HepG2 (cell line): ENCODE measurements around the gene HAT1. TPM values are rescaled to one million over a fixed set of nuclear protein-coding genes. Genes with fewer than 3 reads are reported as not detected.

ENCODE experiments used
- CCAR2 ChIP-seq: fragments of 200-400 bp; formaldehyde crosslinking; optimal IDR thresholded peaks from 2 replicates; pipeline ENCODE3; 2018; ENCODE audit warnings: low read depth, mild to moderate bottlenecking, low read length, moderate library complexity
- EHMT2 ChIP-seq: fragments of 200-600 bp; sonication (generic); IDR thresholded peaks from 2 replicates; pipeline ENCODE4 v1.7.0; 2017; ENCODE audit warnings: antibody characterized with exemption, low read depth, low read length, borderline replicate concordance
- ELF1 ChIP-seq: sonication (generic); formaldehyde crosslinking; IDR thresholded peaks from 2 replicates; pipeline ENCODE4 v1.4.0; 2020; ENCODE audit warnings: missing genetic modification reagents
- NR2F2 ChIP-seq: IDR thresholded peaks from 2 replicates; pipeline ENCODE4 v1.6.1; 2012; ENCODE audit warnings: low read depth, inconsistent platforms, borderline replicate concordance
- PITX1 ChIP-seq: sonication (generic); formaldehyde crosslinking; IDR thresholded peaks from 2 replicates; pipeline ENCODE4 v1.5.1; 2020; ENCODE audit warnings: mild to moderate bottlenecking, missing genetic modification reagents
- SOX6 ChIP-seq, 2 experiments: fragments of 450-650 bp in 1 of 2; sonication (generic) in 1 of 2; formaldehyde crosslinking in 1 of 2; IDR thresholded peaks; 2 replicates each; pipeline versions ENCODE4 v1.4.0 to v1.6.1; 2017 to 2020; ENCODE audit warnings: antibody characterized with exemption in 1 of 2, mild to moderate bottlenecking in 1 of 2, missing genetic modification reagents in 1 of 2
- SRSF4 ChIP-seq: fragments of 200-400 bp; formaldehyde crosslinking; IDR thresholded peaks from one replicate; pipeline ENCODE4 v1.6.1; 2018; ENCODE audit warnings: mild to moderate bottlenecking, low read depth, low read length, moderate library complexity; ENCODE audit not compliant: poor library complexity, severe bottlenecking
- TCF12 ChIP-seq, 2 experiments: fragments of 450-650 bp in 1 of 2; sonication (generic) in 1 of 2; formaldehyde crosslinking in 1 of 2; IDR thresholded peaks; 2 replicates each; pipeline versions ENCODE4 v1.6.1 to v1.8.0; 2017 to 2022; ENCODE audit warnings: antibody characterized with exemption in 1 of 2, mild to moderate bottlenecking in 1 of 2, missing genetic modification reagents in 1 of 2, moderate library complexity in 1 of 2
- THYN1 ChIP-seq: sonication (generic); formaldehyde crosslinking; IDR thresholded peaks from 2 replicates; pipeline ENCODE4 v1.8.1; 2023; ENCODE audit warnings: low read depth, mild to moderate bottlenecking, moderate library complexity, missing genetic modification reagents, borderline replicate concordance
- ZBTB21 ChIP-seq: sonication (generic); formaldehyde crosslinking; IDR thresholded peaks from 2 replicates; pipeline ENCODE4 v1.4.0; 2020; ENCODE audit warnings: missing genetic modification reagents
- ZC3H13 ChIP-seq: sonication (generic); formaldehyde crosslinking; IDR thresholded peaks from 2 replicates; pipeline ENCODE4 v1.8.1; 2023; ENCODE audit warnings: mild to moderate bottlenecking, missing genetic modification reagents, moderate library complexity
- ZKSCAN1 ChIP-seq: fragments of 150-350 bp; IDR thresholded peaks from 2 replicates; pipeline ENCODE4 v1.6.1; 2014; ENCODE audit warnings: low read length
- ZNF616 ChIP-seq: sonication (generic); formaldehyde crosslinking; IDR thresholded peaks from 2 replicates; pipeline ENCODE4 v1.5.0; 2020; ENCODE audit warnings: low read depth, mild to moderate bottlenecking, missing genetic modification reagents
- ZNF746 ChIP-seq: sonication (generic); formaldehyde crosslinking; IDR thresholded peaks from 2 replicates; pipeline ENCODE4 v1.8.0; 2022; ENCODE audit warnings: mild to moderate bottlenecking, missing genetic modification reagents
- ZNF780A ChIP-seq: sonication (generic); formaldehyde crosslinking; IDR thresholded peaks from 2 replicates; pipeline ENCODE4 v1.8.0; 2022; ENCODE audit warnings: mild to moderate bottlenecking, missing genetic modification reagents, moderate library complexity
- polyA plus RNA-seq, 8 experiments: library from polyadenylated mRNA; depleted of rRNA in 3 of 8; stranded (reverse) in 7 of 8; unstranded in 1 of 8; fragments of >200 nt; fragmentation: Illumina TruSeq in 4 of 8; extraction: Trizol in 4 of 8; gene quantifications; 2 replicates each; pipeline versions ENCODE4 v1.2.1 to v1.2.3, GENCODE V29; 2011 to 2016; ENCODE audit warnings: low read depth in 4 of 8, missing spikeins in 1 of 8, mixed read lengths in 1 of 8; ENCODE audit not compliant: insufficient read depth in 1 of 8
- total RNA-seq, 5 experiments: library from RNA; depleted of rRNA; stranded (reverse); fragments of >200 nt; fragmentation: Illumina TruSeq; extraction: Trizol; gene quantifications; 2 replicates each; pipeline ENCODE4 v1.2.3, GENCODE V29; 2016; ENCODE audit warnings: low read depth in 1 of 5
- TF ChIP-seq, protein P1 (sequence below): sonication (generic); formaldehyde crosslinking; IDR thresholded peaks from 2 replicates; pipeline ENCODE4 v1.5.0; 2020; ENCODE audit warnings: missing genetic modification reagents, mild to moderate bottlenecking, borderline replicate concordance
- TF ChIP-seq, protein P2 (sequence below): IDR thresholded peaks from 2 replicates; pipeline ENCODE4 v1.6.1; 2016; ENCODE audit warnings: low read depth, borderline replicate concordance
- TF ChIP-seq, protein P3 (sequence below): sonication (generic); formaldehyde crosslinking; IDR thresholded peaks from 2 replicates; pipeline ENCODE4 v1.4.0; 2020; ENCODE audit warnings: mild to moderate bottlenecking, missing genetic modification reagents

HAT1 gene
- total and polyA plus RNA-seq, 2 of the 13 experiments (the other 11 are each of a cell fraction or from before 2014, with no cell fraction given): 45.4 to 119 TPM

DNA sequence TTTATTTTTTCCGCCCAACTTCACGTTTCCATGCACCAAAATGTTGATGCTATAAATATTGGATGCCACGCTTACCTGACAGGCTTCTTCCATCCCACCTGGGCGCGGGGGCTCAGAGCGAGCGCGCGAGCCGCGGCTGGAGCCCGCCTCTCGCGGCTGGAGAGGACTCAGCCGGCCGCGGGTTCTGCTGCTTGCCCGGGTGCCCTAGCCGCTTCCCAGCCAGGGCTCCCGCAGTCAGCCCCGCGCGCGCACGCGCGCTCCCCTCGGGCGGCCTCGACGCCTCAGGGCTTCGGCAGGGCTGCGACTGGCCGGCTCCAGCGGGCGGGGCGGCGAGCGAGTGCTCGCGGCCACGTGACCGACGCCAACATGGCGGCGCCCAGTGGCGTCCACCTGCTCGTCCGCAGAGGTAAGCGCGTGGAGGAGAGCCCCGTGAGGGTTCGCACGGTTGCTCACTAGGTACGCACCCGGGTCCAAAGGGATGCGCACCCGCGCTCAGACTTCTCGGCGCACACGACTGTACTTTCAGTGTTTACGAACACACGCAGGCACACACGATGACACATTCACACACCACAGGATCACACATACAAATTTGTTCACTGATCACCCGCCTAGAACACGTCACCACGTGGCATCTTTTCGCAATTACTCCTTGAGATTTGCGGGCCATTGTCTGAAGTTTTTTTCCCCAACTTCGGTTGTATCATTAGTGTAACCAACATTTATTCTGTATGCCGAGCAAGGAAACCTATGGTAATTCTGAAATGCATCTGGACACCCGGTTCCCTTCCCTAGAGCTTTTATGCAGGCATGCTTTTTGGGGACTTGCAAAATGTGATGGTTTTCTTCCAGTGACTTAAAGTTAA is 77.6 kb downstream of the HAT1 start, which contains the start of gene METAP1D (continued):
- TF ChIP-seq, protein P1, sequence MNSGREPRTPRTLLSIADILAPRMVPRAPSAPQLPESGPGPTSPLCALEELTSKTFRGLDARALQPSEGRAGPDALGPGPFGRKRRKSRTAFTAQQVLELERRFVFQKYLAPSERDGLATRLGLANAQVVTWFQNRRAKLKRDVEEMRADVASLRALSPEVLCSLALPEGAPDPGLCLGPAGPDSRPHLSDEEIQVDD (CRISPR knock-in tag): peak; percentile 94; the same call in 1 of the 2 replicates
- TF ChIP-seq SRSF4 (no peak), NR2F2 (peak; percentile 41; the same call in 1 of the 2 replicates), THYN1 (CRISPR knock-in tag) (no peak), ELF1 (CRISPR knock-in tag) (peak; percentile 66), TCF12 (IDR thresholded peaks at IDR 0.05) (no peak), TCF12 (CRISPR knock-in tag; IDR thresholded peaks at IDR 0.05) (peak; percentile 93), CCAR2 (no peak), ZBTB21 (no peak; the same call in 1 of the 2 replicates), ZC3H13 (CRISPR knock-in tag) (peak; percentile 84), ZNF746 (CRISPR knock-in tag) (peak; percentile 72; the same call in 1 of the 2 replicates), ZNF780A (CRISPR knock-in tag) (peak; percentile 28; the same call in 1 of the 2 replicates), PITX1 (CRISPR knock-in tag) (peak; percentile 89), SOX6 (IDR thresholded peaks at IDR 0.05) (no peak), SOX6 (CRISPR knock-in tag; IDR thresholded peaks at IDR 0.05) (peak; percentile 84), EHMT2 (no peak), ZKSCAN1 (0 out of 2 replicates have a peak, but pooled peaks have one; percentile 22), ZNF616 (CRISPR knock-in tag) (peak; percentile 96)
- TF ChIP-seq, protein P2, sequence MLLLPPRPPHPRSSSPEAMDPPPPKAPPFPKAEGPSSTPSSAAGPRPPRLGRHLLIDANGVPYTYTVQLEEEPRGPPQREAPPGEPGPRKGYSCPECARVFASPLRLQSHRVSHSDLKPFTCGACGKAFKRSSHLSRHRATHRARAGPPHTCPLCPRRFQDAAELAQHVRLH (CRISPR knock-in tag): peak; percentile 99; the same call in 1 of the 2 replicates
- TF ChIP-seq, protein P3, sequence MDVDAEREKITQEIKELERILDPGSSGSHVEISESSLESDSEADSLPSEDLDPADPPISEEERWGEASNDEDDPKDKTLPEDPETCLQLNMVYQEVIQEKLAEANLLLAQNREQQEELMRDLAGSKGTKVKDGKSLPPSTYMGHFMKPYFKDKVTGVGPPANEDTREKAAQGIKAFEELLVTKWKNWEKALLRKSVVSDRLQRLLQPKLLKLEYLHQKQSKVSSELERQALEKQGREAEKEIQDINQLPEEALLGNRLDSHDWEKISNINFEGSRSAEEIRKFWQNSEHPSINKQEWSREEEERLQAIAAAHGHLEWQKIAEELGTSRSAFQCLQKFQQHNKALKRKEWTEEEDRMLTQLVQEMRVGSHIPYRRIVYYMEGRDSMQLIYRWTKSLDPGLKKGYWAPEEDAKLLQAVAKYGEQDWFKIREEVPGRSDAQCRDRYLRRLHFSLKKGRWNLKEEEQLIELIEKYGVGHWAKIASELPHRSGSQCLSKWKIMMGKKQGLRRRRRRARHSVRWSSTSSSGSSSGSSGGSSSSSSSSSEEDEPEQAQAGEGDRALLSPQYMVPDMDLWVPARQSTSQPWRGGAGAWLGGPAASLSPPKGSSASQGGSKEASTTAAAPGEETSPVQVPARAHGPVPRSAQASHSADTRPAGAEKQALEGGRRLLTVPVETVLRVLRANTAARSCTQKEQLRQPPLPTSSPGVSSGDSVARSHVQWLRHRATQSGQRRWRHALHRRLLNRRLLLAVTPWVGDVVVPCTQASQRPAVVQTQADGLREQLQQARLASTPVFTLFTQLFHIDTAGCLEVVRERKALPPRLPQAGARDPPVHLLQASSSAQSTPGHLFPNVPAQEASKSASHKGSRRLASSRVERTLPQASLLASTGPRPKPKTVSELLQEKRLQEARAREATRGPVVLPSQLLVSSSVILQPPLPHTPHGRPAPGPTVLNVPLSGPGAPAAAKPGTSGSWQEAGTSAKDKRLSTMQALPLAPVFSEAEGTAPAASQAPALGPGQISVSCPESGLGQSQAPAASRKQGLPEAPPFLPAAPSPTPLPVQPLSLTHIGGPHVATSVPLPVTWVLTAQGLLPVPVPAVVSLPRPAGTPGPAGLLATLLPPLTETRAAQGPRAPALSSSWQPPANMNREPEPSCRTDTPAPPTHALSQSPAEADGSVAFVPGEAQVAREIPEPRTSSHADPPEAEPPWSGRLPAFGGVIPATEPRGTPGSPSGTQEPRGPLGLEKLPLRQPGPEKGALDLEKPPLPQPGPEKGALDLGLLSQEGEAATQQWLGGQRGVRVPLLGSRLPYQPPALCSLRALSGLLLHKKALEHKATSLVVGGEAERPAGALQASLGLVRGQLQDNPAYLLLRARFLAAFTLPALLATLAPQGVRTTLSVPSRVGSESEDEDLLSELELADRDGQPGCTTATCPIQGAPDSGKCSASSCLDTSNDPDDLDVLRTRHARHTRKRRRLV (CRISPR knock-in tag): peak; percentile 90; the same call in 1 of the 2 replicates
